HG02981 (cell line): ENCODE results near the gene GJA9.

Source experiments
- ATAC-seq: cut with Tn5 transposase; IDR thresholded peaks from one replicate; pipeline ENCODE4 v1.9.1; 2021; ENCODE audit warnings: mild to moderate bottlenecking, moderate library complexity; ENCODE audit not compliant: unreplicated experiment

The GJA9 gene

DNA sequence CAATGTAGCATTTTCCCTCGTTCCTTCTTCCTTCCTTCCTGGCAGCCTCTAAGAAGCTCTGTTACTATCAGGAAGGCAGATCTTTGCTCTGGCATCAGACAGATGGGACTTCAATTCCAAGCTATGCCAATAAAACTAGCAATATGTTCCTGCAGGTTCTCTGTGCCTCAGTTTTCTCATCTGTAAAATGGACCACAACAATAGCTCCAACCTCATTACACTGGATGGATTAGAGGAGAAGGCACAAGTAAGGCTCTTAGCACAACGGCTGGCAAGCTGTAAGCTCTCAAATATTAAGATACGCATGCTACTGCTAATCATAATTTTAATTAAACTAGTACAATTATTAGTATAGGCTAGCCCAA, 49.0 kb downstream of the GJA9 start:
- ATAC-seq: no peak

DNA sequence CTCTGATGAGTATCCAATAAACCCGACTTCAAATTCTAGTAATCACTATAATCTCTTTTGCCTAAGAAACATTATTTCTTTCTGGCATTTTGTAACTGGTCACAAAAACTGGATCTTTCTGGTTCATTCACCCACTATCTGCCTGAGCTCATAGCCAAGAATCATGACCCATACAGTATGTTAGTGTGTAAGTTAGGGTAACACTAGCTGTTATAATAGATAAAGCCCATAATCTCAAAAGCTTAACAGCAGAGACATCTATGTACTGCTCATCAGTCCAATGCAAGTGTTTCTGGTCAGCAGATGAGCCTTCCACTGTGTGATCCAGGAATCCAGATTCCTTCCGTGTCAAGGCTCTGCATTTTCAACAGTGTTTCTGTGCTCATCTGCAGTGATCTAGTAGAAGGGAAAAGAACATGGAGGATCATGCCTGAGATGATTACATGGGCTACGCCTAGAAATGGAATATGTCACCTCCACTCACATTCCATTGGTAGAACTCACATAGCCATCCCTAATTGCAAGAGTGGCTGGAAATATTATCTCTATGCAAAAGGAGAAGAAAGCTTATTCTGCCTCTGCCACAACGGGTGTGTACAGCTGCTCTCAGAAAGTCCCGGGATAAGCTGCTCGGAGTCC, 49.5 kb downstream of the GJA9 start:
- ATAC-seq: no peak

DNA sequence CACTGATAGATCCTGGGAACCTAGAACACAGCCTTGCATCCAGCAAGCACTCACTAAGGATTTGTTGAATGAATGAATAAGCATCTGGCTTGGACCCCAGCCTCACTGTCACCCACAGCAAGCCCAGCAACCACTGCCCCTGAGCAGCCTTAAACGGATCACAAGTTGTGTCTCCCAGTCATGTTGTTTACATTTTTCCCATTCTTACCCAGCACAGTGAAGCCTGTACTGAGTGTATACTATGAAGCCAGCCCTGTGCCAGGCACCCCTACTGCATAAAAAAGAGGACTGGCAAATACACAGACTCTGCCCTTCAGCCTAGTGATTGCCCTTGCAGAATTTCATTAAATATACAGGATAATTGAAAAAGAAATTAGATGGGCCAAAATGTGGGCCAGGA, 52.0 kb downstream of the GJA9 start:
- no peak for ATAC-seq

DNA sequence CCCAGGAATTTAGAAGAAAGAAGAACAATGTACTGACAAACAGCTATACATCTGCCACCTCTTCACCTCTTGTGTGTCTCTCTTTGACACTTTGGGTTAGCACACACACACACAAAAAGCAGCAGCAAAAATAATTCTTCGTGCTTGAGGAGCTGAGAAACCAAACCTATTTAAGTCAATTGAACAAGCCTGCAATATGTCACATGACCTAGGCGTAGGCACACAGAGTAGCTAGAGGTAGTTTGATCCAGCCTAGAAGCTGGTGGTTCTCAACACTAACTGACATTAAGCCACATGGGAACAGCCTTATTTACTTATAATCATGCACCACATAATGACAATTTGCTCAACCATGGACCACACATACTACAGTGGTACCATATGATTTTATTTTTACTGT, 54.1 kb downstream of the GJA9 start:
- ATAC-seq: no peak

DNA sequence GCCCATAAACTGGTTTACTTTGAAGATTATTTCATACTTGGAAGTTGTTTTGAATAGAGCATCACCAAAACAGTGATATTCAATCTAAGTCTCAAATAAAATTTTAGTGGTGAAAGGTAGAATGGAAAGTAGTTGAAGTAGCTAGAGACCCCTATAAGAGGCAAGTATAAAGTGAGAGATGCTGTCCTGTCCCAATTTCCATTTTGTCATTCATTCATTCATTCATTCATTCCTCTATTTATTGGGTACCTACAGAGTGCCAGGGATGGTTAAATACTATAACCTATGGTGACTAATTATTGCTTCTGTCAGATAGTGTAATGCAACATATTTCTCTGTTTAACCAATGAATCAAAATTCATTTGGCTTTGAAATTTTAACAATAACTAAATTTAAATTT, 54.5 kb downstream of the GJA9 start:
- ATAC-seq: no peak

DNA sequence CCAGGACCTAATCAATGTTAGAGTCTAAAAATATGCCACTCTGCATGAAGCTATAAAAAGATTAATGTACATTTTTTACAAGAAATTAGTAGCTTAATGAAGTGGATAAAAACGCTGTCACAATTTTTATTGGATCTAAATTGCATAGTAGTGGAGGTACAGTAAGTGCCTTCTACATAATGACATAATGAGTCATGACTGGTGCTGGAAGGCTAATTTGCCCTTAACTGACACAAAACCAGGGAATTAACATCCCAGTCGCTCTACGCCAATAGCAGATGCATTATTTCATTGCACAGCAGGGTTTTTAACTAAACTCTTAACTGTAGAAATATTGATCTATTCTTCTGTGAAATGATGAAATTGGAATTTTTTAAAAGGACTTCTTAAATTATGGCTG, 55.1 kb downstream of the GJA9 start:
- no peak for ATAC-seq
